Astrocyte (in vitro differentiated cells and primary cell): ENCODE measurements around the gene SAMHD1. TPM values are rescaled to one million over a fixed set of nuclear protein-coding genes. Genes with fewer than 3 reads are reported as not detected.
"Not testable (repeated sequence)": the region's sequence is repeated elsewhere in the genome, so short reads cannot be mapped to it uniquely, and the experiment has no call there.

Experiments used
- DNase-seq: peaks from one replicate; pipeline ENCODE4 v3.0.0-alpha.2; 2010; ENCODE audit warnings: low read depth
- FAIRE-seq: peaks from 2 replicates; lab custom pipeline; 2011; peaks lifted over from hg19 to GRCh38; lab: Jason Lieb, UNC
- H2AFZ ChIP-seq: 2 replicates; pipeline ENCODE4 v1.6.0; 2012; ENCODE audit warnings: low read depth, low read length, inconsistent platforms
- H3K27ac ChIP-seq: 2 replicates; pipeline ENCODE4 v1.5.1; 2011; ENCODE audit warnings: low read depth, low read length, inconsistent platforms
- H3K27me3 ChIP-seq: 2 replicates; pipeline ENCODE4 v1.6.0; 2011; ENCODE audit warnings: low read length, inconsistent platforms; ENCODE audit not compliant: insufficient read depth
- H3K36me3 ChIP-seq: 2 replicates; pipeline ENCODE4 v1.5.1; 2011; ENCODE audit warnings: low read length, inconsistent platforms; ENCODE audit not compliant: insufficient read depth
- H3K4me1 ChIP-seq: 2 replicates; pipeline ENCODE4 v1.5.1; 2011; ENCODE audit warnings: low read length, inconsistent platforms; ENCODE audit not compliant: insufficient read depth
- H3K4me2 ChIP-seq: 2 replicates; pipeline ENCODE4 v1.6.0; 2012; ENCODE audit warnings: low read length, inconsistent platforms
- H3K4me3 ChIP-seq: 2 replicates; pipeline ENCODE4 v1.5.1; 2011; ENCODE audit warnings: low read depth, mild to moderate bottlenecking, low read length, inconsistent platforms; ENCODE audit not compliant: insufficient read depth
- H3K79me2 ChIP-seq: 2 replicates; pipeline ENCODE4 v1.6.0; 2012; ENCODE audit warnings: mild to moderate bottlenecking, low read length, inconsistent platforms; ENCODE audit not compliant: insufficient read depth
- H3K9ac ChIP-seq: 2 replicates; pipeline ENCODE4 v1.6.0; 2012; ENCODE audit warnings: mild to moderate bottlenecking, low read length, inconsistent platforms
- H3K9me3 ChIP-seq: 2 replicates; pipeline ENCODE4 v1.5.1; 2012; ENCODE audit warnings: low read depth, mild to moderate bottlenecking, low read length, inconsistent platforms; ENCODE audit not compliant: insufficient read depth
- H4K20me1 ChIP-seq: 2 replicates; pipeline ENCODE4 v1.6.0; 2012; ENCODE audit warnings: low read length, inconsistent platforms; ENCODE audit not compliant: insufficient read depth
- H3K27ac Mint-ChIP-seq: one replicate; pipeline ENCODE4 v1.8.0; 2021; ENCODE audit warnings: mild to moderate bottlenecking, mixed read lengths; ENCODE audit not compliant: unreplicated experiment
- H3K27me3 Mint-ChIP-seq: one replicate; pipeline ENCODE4 v1.8.0; 2021; ENCODE audit warnings: low read depth, mixed read lengths; ENCODE audit not compliant: unreplicated experiment
- H3K36me3 Mint-ChIP-seq: one replicate; pipeline ENCODE4 v1.8.0; 2021; ENCODE audit warnings: low read depth, mixed read lengths; ENCODE audit not compliant: unreplicated experiment
- H3K4me1 Mint-ChIP-seq: one replicate; pipeline ENCODE4 v1.8.0; 2021; ENCODE audit warnings: low read depth, mixed read lengths; ENCODE audit not compliant: unreplicated experiment
- H3K4me3 Mint-ChIP-seq: one replicate; pipeline ENCODE4 v1.8.0; 2021; ENCODE audit warnings: mild to moderate bottlenecking, moderate library complexity, mixed read lengths; ENCODE audit not compliant: unreplicated experiment
- H3K9me3 Mint-ChIP-seq: one replicate; pipeline ENCODE4 v1.8.0; 2021; ENCODE audit warnings: mild to moderate bottlenecking, mixed read lengths; ENCODE audit not compliant: unreplicated experiment
- CTCF ChIP-seq: IDR thresholded peaks from 2 replicates; pipeline ENCODE4 v1.5.1; 2011; ENCODE audit warnings: low read depth, mild to moderate bottlenecking, inconsistent platforms, low read length, moderate library complexity; ENCODE audit not compliant: insufficient read depth
- EZH2 ChIP-seq: IDR thresholded peaks from 2 replicates; pipeline ENCODE4 v1.6.1; 2012; ENCODE audit warnings: mild to moderate bottlenecking, low read length, inconsistent platforms; ENCODE audit not compliant: insufficient read depth
- total RNA-seq: library from RNA; stranded (reverse); gene quantifications from 2 replicates; pipeline ENCODE4 v1.2.1, GENCODE V29; 2021

SAMHD1 gene
- total RNA-seq, 1 donor from 2014 or later: 99.7 TPM

GRCh38 chr20:36876473-36876833, 75.1 kb downstream of the SAMHD1 start:
- no peak overlapping the region for H3K4me3 Mint-ChIP-seq
- no peak overlapping the region for H3K27ac Mint-ChIP-seq
- H3K9me3 Mint-ChIP-seq: peaks cover 2% of the 10 kb centered on the region
- H3K4me1 ChIP-seq: no peaks in the 10 kb centered on the region
- H3K9ac ChIP-seq: no peak overlapping the region
- H3K27me3 ChIP-seq: no peaks in the 10 kb centered on the region
- TF ChIP-seq EZH2: no peak
- TF ChIP-seq CTCF: no peak
- no peak overlapping the region for H3K27ac ChIP-seq
- H3K79me2 ChIP-seq: no peaks in the 10 kb centered on the region
- peaks cover 14% of the 10 kb centered on the region for H3K27me3 Mint-ChIP-seq
- DNase-seq (no peak), FAIRE-seq (no peak)
- H3K36me3 Mint-ChIP-seq: no peaks in the 10 kb centered on the region
- no peak overlapping the region for H2AFZ ChIP-seq
- H3K9me3 ChIP-seq: no peaks in the 10 kb centered on the region
- no peaks in the 10 kb centered on the region for H3K36me3 ChIP-seq
- no peaks in the 10 kb centered on the region for H4K20me1 ChIP-seq
- H3K4me1 Mint-ChIP-seq: no peaks in the 10 kb centered on the region
- H3K4me2 ChIP-seq: no peak overlapping the region
- H3K4me3 ChIP-seq: no peak overlapping the region

GRCh38 chr20:36875702-36876472, 75.6 kb downstream of the SAMHD1 start, which contains the start of gene TLDC2:
Gene TLDC2 (plus strand): TSS chr20:36876138. CDS start chr20:36876175, 37 bp downstream.
- H3K27me3 ChIP-seq: no peaks in the 10 kb centered on the region
- no peaks in the 10 kb centered on the region for H3K79me2 ChIP-seq
- TF ChIP-seq CTCF: no peak
- TF ChIP-seq EZH2: no peak
- Mint-ChIP-seq H3K4me1 (no peaks in the 10 kb centered on the region), H3K27me3 (peaks cover 13% of the 10 kb centered on the region), H3K4me3 (no peak within 1 kb of the TSS), H3K9me3 (peaks cover 2% of the 10 kb centered on the region), H3K27ac (no peak within 1 kb of the TSS), H3K36me3 (no peaks in the 10 kb centered on the region)
- H3K4me1 ChIP-seq: no peaks in the 10 kb centered on the region
- no peak within 1 kb of the TSS for H3K4me2 ChIP-seq
- no peak for FAIRE-seq
- H3K27ac ChIP-seq: no peak within 1 kb of the TSS
- H3K36me3 ChIP-seq: no peaks in the 10 kb centered on the region
- no peak within 1 kb of the TSS for H3K4me3 ChIP-seq
- H3K9me3 ChIP-seq: no peaks in the 10 kb centered on the region
- no peaks in the 10 kb centered on the region for H4K20me1 ChIP-seq
- H2AFZ ChIP-seq: no peak within 1 kb of the TSS
- no peak for DNase-seq
- H3K9ac ChIP-seq: no peak within 1 kb of the TSS

- H3K4me3 Mint-ChIP-seq, H3K27me3 ChIP-seq, FAIRE-seq, H3K9me3 ChIP-seq, DNase-seq, H3K9ac ChIP-seq, H3K4me1 Mint-ChIP-seq, H2AFZ ChIP-seq, H3K27me3 Mint-ChIP-seq, H3K27ac ChIP-seq, H3K36me3 Mint-ChIP-seq, H3K27ac Mint-ChIP-seq, H4K20me1 ChIP-seq, H3K36me3 ChIP-seq, H3K4me2 ChIP-seq, H3K4me3 ChIP-seq, H3K79me2 ChIP-seq, H3K4me1 ChIP-seq, H3K9me3 Mint-ChIP-seq: not testable (repeated sequence)
These were observed 76.4 kb downstream of the SAMHD1 start for GRCh38 chr20:36875093-36875492.
